Fibroblast of villous mesenchyme (primary cell): ENCODE results near the gene HSPA13. TPM values are rescaled to one million over a fixed set of nuclear protein-coding genes. Genes with fewer than 3 reads are reported as not detected.

Experiments used
- DNase-seq: peaks from one replicate; pipeline ENCODE4 v3.0.0-alpha.2; 2010; ENCODE audit warnings: low read depth
- H3K4me3 ChIP-seq: 2 replicates; pipeline ENCODE4 v1.5.1; 2011; ENCODE audit warnings: low read depth, mild to moderate bottlenecking, low read length
- total RNA-seq: library from RNA; depleted of rRNA; stranded (reverse); fragments of >200 nt; gene quantifications from 2 replicates; pipeline ENCODE4 v1.2.3, GENCODE V29; 2012
- TF ChIP-seq, protein P1 (sequence below): IDR thresholded peaks from 2 replicates; pipeline ENCODE4 v1.5.1; 2012; ENCODE audit warnings: low read depth, mild to moderate bottlenecking, low read length; ENCODE audit not compliant: insufficient read depth

The HSPA13 gene
- total RNA-seq = 54.8 and 84.2 TPM in 2 replicates

- DNase-seq = peak; percentile 100
- H3K4me3 ChIP-seq = peak within 1 kb of the TSS; percentile 99
- TF ChIP-seq, protein P1, sequence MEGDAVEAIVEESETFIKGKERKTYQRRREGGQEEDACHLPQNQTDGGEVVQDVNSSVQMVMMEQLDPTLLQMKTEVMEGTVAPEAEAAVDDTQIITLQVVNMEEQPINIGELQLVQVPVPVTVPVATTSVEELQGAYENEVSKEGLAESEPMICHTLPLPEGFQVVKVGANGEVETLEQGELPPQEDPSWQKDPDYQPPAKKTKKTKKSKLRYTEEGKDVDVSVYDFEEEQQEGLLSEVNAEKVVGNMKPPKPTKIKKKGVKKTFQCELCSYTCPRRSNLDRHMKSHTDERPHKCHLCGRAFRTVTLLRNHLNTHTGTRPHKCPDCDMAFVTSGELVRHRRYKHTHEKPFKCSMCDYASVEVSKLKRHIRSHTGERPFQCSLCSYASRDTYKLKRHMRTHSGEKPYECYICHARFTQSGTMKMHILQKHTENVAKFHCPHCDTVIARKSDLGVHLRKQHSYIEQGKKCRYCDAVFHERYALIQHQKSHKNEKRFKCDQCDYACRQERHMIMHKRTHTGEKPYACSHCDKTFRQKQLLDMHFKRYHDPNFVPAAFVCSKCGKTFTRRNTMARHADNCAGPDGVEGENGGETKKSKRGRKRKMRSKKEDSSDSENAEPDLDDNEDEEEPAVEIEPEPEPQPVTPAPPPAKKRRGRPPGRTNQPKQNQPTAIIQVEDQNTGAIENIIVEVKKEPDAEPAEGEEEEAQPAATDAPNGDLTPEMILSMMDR = no peak
Measured at GRCh38 chr21:14382835-14383595, at the start of gene HSPA13. Gene HSPA13 (minus strand): TSS chr21:14383146. CDS start chr21:14383119, 27 bp downstream.

DNA sequence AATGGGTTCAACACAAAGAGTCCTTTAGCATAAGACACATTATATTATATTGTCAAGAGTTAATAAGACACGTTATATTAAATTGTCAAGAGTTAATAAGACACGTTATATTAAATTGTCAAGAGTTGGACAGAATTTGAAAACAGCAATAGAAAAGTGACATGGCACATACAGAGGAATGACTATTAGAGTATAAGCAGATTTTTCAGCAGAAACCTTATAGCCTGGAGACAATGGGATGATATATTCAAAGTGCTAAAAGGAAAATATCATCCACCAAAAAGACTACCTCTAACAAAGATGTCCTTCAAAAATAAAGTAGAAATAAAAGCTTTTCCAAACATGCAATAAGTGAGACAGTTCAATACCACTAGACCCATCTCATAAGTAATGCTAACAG lies 36.0 kb upstream of the HSPA13 start:
- TF ChIP-seq, protein P1 = no peak
- no peak overlapping the region for H3K4me3 ChIP-seq
- DNase-seq = no peak

DNA sequence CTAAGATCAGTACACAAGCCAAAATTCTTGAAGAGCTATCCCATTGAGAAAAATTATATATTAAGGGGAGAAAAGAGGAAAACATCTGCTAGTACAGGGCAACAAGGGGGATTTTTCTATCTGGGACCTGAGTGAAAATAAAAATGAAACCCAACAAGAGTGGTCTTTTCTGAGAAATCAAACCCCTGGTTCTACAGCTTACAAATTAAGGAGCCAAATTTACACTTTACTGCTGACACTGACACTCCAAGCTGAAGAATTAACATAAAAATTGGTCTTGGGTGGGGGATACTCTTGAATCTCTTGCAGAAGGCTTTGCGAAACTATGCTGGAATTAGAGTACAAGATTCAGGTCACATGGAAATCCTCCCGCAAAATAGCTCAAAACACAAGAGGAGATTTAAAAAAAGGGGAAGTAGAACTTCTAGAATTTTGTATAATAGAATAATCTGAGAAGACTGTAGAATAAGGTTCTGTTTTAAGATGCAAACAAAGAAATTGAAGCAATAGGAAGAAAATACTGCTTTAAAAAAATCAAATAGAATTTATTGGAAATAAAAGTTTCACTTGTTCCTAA lies 32.1 kb upstream of the HSPA13 start:
- H3K4me3 ChIP-seq = no peak overlapping the region
- TF ChIP-seq, protein P1 = no peak
- no peak for DNase-seq

DNA sequence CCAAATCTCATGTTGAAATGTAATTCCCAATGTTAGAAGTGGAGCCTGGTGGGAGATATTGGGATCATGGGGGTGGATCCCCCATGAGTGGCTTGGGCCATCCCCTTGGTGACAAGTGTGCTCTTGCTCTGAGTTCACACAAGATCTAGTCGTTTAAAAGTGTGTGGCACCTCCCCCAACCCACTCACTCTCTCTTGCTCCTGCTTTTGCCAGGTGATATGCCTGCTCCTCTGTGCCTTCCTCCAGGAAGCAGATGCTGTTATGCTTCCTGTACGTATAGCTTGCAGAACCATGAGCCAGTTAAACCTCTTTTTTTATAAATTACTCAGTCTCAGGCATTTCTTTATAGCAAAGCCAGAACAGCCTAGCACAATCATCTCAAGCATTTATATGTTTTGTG lies 23.0 kb upstream of the HSPA13 start:
- H3K4me3 ChIP-seq = no peak overlapping the region
- DNase-seq = no peak
- TF ChIP-seq, protein P1 = no peak

DNA sequence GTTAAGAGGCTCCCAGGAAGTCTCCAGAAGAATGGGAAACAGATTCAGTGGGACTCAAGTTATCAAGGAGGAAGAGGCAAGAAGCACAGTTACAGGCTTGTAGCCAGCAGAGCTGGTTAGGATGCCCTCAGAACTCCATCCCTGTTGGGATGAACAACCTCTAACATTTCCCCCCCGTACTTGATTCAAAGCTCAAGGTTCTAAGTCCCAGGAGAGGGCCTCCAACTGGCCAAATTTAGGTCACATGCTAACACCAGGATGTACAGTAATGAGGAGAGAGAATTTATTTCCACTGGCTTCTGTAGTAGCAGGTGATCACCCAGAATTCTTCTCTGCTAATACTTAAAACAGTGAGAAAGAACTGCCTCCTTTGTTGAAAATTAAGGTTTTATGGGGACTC lies 22.3 kb upstream of the HSPA13 start:
- no peak overlapping the region for H3K4me3 ChIP-seq
- DNase-seq = no peak
- TF ChIP-seq, protein P1 = no peak

GRCh38 chr21:14403681-14404318 lies 20.9 kb upstream of the HSPA13 start:
- peak; percentile 37 for DNase-seq
- TF ChIP-seq, protein P1 = peak; percentile 54
- H3K4me3 ChIP-seq = no peak overlapping the region
